Left renal pelvis (tissue), 4 donors: Measurements from ENCODE around the gene DENND4A. TPM values are rescaled to one million over a fixed set of nuclear protein-coding genes. Genes with fewer than 3 reads are reported as not detected.
"Not testable (repeated sequence)": the region's sequence is repeated elsewhere in the genome, so short reads cannot be mapped to it uniquely, and the experiment has no call there.

ENCODE experiments used
- DNase-seq, 4 donors: peaks; one replicate each; pipeline ENCODE4 v3.0.0-alpha.2; 2013; ENCODE audit warnings: low read depth in 4 of 4, low spot score in 3 of 4
- polyA plus RNA-seq, 4 donors: library from polyadenylated mRNA; unstranded; fragments of 120-200 nt; gene quantifications; one replicate each; pipeline ENCODE4 v1.2.1, GENCODE V29; 2013; ENCODE audit not compliant: insufficient read length in 4 of 4

The DENND4A gene
- polyA plus RNA-seq, 4 donors: 17.1 to 20.8 (median 17.7) TPM

DNA sequence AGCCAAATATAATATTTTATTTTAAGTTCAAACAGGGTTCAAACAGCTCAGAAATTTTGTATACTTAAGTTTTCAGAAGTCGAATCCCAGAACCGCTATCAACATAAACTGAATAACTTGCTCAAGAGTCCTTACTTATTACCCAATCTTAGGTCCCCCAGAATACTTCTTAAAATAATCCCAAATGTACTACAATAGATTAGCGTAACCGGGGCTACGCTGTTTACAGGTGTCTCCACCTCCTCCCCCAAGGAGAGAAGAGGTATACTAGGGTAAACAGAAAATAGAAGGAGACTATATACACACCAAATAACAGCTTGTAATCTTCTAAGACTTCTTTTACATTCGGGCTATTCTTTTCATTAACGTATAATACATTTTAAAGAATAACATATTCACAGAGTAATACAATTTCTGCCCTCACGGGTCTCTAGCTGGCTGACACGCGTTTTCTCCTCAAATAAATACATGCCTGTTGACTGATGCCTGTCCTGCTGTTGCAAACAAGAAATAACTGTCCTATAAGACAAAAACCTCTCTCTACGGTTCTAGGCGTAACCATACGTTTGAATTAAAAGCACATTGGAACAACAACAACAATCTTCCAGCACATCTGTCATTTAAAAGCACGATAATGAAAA, 1.3 kb downstream of the DENND4A start:
- DNase-seq: peak in 3 of 4 donors; percentile 6 to 21 (median 12)

DNA sequence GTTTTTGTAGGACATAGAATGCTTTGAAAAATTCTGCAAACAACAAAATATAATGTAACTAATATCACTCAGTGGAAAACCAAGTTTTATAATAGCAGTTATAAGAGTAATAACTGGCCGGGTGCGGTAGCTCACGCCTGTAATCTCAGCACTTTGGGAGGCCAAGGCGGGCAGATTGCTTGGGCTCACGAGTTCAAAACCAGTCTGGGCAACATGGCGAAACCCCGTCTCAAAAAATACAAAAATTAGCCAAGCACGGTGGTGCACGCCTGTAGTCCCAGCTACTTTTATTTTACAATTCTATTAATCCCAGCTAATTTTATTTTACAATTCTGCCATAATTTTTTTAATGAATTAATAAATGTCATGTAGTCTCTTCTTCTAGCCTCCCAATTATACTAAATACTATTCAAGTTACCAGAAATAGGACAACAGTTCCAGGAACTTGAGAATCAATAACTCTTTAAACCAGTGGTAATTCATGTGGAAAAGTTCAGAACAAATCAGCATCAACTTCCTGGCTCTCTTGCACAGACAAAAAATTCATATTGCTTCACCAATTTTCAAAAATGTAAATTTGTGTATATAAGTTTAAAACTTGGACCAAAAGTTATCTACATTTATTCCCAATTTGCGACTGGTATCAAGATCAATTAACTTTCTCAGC, 2.2 kb downstream of the DENND4A start:
- DNase-seq: peak in 1 of 4 donors; percentile 8

DNA sequence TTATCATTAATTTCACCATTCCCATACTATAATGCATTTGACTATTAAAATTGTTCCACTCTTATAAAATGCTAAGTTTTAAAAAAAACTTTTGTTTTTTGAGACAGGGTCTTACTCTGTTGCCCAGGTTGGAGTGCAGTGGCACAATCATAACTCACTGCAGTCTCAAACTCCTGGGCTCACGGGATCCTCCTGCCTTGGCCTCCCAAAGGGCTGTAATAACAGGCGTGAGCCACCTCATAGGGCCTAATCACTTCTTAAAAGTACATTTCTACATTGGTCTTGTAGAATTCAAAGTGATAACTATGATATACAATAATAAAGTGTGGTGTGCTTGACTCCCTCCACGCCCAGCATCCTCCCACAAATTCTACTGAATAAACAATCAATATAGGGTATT, 3.0 kb downstream of the DENND4A start:
- DNase-seq: no peak

DNA sequence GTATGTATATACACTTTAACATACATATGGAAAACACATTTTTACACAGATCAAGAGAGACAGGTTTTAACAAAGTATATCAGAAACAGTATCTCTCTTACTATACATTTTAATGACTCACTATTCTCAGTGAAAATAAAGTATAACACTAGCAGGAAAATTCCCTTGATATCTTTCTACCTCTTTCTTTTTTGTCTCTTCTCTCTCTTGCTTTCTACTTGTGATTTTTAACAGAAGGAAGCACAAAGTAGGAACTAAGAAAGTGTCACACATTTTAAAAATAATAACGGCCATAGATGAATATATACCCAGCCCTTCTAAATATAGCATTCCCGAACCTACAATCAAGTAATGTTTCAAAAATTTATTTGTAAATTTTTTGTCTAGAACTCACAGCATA, 4.8 kb downstream of the DENND4A start:
- DNase-seq: no peak

DNA sequence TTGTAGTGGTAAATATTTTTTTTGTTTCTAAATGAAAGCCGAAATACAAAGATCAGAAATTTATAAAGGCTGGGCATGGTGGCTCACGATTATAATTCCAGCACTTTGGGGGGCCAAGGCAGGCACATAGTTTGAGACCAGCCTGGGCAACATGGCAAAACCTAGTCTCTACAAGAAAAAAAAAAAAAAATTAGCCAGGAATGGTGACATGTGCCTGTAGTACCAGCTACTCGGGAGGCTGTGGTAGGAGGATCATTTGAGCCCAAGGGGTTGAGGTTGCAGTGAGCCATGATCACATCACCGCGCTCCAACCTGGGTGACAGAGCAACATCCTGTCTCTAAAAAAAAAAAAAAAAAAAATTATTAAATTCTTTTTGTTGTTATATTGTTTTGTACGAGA, 6.9 kb downstream of the DENND4A start:
- no peak for DNase-seq

DNA sequence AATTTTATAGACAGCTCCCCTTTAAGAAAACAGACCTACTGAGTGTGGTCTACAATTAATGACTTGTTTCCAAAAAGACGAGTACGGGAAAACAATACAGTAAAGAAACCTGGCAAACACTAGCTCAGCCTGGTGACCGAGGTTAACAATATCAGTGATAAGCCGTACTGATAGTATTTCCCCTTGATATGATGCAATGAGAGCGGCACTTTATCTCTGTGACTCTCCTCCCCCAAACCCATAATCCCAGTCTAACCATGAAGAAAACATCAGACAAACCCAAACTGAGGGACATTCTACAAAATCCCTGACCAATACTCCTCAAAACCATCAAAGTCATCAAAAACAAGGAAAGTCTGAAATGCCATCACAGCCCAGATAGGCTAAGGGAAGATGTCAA, 8.2 kb downstream of the DENND4A start:
- DNase-seq: no peak

DNA sequence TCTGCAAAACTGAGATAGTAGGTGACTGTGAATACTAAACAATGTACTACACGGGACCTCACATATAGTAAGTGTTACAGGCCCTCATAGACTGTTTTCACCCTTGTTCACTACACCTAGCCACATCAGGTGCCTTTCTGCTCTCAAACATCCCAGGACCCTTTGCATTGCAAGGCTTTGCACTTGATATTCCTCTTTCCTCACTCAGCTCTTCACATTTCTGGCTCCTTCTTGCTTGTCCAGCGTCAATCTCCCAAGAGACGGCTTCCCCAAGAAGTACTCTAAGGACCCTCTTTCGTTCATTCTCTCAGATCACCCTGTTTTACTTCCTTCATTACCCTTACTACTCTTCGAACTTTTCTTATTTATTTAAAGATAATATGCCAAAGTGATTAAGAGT, 10.0 kb downstream of the DENND4A start:
- no peak for DNase-seq

DNA sequence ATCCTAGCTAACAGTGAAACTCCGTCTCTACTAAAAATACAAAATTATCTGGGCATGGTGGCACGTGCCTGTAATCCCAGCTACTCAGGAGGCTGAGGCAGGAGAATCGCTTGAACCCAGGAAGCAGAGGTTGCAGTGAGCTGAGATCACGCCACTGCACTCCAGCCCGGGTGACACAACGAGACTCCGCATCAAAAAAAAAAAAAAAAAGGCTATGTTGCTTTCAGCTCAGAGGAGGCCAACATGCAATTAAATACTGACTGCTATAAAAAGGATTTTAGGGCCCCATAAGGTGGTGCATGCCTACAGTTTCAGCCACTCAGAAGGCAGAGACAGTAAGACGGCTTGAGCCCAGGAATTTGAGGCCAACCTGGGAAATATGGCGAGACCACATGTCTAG, 13.4 kb downstream of the DENND4A start:
- DNase-seq: not testable (repeated sequence)

DNA sequence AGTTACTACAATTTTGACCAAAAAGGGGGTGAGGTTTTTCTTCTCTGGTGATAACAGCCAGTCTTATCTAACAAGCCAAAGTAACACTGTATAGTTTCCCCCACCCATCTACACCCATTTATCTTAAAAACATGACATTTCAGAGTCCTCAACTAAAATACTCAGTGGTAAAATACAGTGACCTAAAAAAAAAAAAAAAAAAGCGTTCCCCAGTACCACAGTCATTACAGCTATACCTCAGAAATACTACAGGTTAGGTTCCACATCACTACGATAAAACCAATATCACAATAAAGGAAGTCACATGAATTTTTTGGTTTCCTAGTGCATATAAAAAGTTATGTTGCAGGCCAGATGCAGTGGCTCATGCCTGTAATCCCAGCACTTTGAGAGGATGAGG, 13.8 kb downstream of the DENND4A start:
- no peak for DNase-seq

DNA sequence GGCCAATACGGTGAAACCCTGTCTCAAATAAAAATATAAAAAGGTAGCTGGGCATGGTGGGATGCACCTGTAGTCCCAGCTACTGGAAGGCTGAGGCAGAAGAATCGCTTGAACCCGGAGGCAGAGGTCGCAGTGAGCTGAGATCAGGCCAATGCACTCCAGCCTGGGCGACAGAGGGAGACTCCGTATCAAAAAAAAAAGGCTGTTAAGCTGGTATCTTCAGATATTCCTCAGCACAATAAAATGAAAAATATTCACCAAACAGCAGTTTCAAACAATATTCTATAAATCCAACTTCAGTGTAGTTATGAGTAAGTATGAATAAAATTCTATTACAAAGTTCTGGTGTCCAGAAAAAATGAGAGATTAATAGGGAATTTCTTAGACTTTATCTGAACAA, 14.2 kb downstream of the DENND4A start:
- DNase-seq: no peak

DNA sequence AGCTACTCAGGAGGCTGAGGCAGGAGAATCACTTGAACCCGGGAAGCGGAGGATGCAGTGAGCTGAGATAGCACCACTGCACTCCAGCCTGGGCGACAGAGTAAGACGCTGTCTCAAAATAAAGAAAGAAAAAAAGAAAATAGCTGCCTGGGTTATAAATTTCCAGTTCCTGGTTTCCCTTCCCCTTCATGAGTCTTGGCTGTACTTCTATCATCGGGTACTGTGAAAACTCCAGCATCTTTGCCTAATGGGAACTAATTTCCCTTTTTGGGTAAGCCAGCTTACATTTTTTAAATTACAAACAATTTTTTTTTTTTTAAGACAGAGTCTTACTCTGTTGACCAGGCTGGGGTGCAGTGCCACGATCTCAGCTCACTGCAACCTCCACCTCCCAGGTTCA, 15.0 kb downstream of the DENND4A start:
- no peak for DNase-seq

DNA sequence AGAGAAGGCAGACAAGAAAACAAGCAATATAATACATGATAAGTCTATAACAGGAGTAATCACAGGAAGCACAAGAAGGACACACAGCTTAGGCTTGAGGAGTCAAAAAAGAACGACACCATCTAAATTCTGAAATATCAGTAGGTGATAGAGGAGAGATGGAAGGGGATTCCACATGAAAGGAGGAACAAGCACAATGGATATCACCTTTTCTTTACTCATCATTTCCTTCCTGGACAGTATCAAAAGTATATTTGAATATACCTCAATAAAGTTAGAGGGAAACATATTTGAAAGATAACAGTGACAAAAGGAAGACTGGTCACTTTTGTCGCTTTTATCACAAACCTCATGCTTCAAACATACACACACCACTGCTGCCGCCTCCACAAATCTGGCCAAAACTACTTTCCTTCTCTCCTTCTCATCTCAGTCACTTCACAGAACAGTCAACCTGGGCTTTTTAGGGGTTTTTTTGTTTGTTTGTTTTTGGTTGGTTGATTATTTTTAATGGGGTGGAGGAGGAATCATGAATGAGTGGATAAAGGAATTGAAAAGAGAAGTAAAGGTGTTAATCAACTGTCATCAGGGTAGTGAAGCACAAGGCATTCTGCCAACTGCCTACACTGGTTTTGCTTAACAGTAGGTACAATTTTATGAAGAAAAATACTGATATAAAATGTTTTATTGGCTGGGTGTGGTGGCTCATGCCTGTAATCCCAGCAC, 18.5 kb downstream of the DENND4A start:
- no peak for DNase-seq

DNA sequence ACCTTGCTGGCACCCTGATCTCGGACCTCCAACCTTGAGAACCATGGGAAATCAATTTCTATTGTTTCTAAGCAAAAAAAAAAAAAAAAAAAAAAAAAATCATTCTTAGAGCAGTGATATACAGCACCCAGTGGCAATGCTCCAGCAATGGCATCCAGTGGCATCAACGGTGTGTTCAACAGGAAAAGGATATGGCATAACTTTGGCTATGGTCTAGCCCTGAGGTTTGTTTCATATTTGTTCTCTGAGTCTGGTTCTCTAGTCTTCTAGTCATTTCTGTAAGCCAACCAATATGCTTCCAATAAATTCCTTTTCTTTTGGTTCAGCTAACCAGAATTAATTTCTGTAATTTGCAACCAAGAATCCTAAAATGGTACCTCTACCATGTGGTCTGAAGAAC, 19.2 kb downstream of the DENND4A start:
- DNase-seq: no peak

DNA sequence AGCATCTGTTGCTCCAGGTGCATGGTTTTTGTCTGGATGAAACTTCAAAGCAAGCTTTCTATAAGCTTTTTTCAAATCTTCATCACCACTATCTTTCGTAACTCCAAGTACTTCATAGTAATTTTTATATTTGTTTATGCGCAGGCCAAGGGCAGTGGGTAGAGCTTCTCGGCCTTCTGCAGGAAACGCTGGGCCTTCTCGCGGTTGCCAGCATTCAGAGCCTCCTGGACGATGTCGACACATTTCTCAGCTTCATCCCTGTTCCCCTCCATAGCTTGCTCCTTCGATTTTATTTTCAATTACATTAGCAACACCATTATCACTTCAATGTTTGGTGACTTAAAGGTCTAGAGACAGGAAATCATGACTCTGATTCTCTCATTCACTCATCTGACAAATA, 20.2 kb downstream of the DENND4A start:
- DNase-seq: no peak

DNA sequence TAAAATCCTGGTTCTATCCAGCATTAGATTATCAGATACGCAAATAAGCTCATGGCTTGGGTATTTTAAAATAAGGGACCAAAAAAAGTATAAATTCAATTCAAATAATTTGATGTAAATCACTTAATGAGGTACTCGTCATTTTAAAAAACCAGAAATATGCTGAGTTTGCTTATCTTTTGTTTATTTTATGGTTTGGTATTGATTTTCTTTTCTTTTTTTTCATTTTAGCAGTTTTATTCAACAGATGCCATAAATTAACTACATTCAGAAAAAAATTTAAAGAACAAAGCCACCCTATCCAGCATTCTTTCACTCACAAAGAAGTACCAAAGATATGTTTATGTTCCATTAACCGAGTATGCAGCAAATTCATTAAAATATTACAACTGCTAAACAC, 22.6 kb downstream of the DENND4A start:
- no peak for DNase-seq

DNA sequence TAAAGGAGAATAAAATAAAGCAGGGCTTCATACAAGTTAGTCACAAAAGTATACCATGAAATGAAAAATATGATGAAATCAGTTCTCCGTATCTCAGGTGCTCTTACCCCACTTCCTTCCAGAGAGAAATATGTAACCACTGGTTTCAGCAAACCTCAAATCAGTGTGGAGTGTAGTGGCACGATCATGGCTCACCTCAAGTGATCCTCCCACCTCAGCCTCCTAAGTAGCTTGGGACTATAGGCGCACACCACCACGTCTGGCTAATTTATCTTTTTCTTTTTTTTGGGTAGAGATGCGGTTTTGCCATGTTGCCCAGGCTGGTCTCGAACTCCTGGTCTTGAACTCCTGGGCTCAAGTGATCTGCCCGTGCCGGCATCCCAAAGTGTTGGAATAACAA, 24.2 kb downstream of the DENND4A start:
- no peak for DNase-seq

DNA sequence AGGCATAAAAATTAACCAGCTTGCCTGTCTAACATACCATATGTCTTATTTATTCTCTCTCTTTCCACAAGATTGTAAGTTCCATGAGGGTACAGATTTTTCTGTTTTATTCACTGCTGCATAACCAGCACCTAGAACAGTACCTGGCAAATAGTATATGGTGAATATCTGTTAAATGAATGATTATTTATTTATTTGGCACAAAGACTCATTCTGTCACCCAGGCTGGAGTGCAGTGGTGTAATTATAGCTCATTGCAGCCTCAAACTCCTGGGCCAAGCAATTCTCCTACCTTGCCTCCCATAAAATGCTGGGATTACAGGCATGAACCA, 24.9 kb downstream of the DENND4A start:
- DNase-seq: no peak

DNA sequence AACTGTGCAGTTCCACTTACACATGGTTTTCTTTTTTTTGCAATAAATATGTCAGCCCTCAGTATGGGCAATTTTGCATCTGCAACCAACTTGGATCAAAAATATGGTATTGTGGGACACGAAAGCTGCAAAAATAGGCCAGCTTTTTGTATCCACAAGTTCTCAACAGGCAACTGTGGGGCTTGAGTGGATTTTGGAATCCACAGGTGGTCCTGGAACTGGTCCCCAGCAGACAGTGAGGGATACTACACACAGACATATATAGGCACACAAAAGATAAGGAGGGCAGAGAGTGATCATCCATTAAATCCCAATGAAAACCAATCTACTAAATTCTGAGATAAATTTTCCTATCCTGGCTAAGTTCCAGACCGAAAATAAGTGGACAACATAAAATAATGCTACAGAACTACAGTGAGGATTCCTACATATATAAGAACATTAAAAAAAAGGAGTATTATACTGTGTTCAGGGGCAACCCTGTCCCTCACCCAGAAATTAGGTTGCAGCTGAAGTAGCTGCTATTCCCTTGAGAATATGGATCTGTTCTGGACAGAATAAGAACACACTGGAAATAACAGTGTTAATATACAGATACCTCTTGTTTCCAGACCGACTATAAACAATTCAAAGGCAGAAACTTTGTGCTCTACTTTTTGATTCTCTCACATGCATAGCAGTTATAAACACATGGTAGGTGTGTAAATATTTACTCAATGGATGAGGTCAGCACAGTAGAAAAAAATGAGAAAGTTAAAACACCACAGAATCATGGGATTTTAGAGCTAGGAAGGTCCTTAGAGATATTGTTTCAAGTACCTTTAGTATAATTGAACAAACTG, 25.4 kb downstream of the DENND4A start:
- DNase-seq: no peak

DNA sequence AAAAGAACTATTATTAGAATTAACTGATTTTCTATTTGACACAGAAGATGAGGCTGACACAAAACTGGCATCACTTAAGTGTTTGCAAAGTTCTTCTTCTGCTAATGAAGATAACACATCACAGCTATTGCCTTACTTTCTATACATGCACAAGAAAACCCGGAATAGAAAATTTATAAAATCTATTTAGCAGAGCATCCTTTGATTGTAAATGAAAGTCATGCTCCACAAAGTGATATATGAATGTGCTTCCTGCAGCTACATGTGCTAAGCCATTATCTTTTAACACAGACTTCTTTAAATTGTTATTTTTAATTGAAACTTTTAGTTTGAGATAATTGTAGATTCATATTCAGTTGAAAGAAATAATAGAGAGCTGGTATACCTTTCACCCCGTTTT, 27.0 kb downstream of the DENND4A start:
- DNase-seq: no peak

DNA sequence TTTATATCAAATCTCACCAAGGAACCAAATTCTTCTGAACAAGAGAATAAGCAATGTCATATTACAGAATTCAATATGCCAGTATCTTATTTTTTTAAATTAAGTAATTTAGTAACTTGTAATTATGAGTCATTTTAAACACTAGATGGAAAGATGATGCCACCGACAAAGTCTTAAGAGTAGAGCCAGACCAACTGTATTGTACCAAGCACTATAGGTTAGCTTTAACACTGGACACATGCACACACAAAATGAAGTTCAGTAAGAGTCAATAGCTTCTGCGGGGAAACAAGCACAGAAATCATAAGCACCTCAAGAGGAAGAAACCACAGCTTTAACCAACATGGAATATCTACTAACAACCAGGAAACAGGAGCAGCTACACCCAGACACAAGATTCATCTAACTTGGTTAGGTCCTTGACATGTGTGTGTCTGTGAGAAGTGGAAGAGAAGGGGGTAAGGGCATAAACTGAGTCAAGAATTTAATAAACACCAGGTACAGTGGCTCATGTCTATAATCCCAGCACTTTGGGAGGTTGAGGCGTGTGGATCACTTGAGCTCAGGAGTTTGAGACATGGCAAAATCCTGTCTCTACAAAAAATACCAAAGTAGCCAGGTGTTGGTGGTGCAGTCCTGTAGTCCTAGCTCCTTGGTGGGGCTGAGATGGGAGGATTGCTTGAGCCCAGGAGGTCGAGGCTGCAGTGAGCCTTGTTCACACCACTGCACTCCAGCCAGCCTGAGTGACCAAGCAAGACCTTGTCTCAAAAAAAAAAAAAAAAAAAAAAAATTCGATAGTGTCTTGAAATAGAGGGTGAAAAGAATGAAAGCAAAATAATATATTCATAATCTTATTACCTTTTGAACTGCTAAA, 28.9 kb downstream of the DENND4A start:
- DNase-seq: no peak
